GM12873 (cell line): Measurements from ENCODE around the gene HNRNPCL1.

ENCODE experiments used
- CTCF ChIP-seq: IDR thresholded peaks from 2 replicates; pipeline ENCODE4 v1.5.1; 2012; ENCODE audit warnings: low read depth, mild to moderate bottlenecking, moderate library complexity, low read length, control low read depth; ENCODE audit not compliant: insufficient read depth; ENCODE audit errors: missing control alignments

Gene HNRNPCL1

GRCh38 chr1:12810691-12811408 lies 37.7 kb downstream of the HNRNPCL1 start:
- TF ChIP-seq CTCF: no peak

GRCh38 chr1:12809933-12810332 lies 38.6 kb downstream of the HNRNPCL1 start:
- no peak for TF ChIP-seq CTCF

GRCh38 chr1:12799730-12800129 lies 48.8 kb downstream of the HNRNPCL1 start:
- TF ChIP-seq CTCF: no peak

- no peak for TF ChIP-seq CTCF
These were observed 49.6 kb downstream of the HNRNPCL1 start for GRCh38 chr1:12798911-12799310.
